Endothelial cell of umbilical vein (primary cell): ENCODE measurements around the gene MKNK1. TPM values are rescaled to one million over a fixed set of nuclear protein-coding genes. Genes with fewer than 3 reads are reported as not detected.

Experiments used
- BruUV-seq: library from RNA; stranded (reverse); fragments of 400-500 nt; replicated peaks from 2 replicates; lab custom pipeline; 2021; lab: Mats Ljungman, UMichigan
- CTCF ChIA-PET: fragments of 300-600, 350-600 bp; sonication (Branson Sonifier 250); formaldehyde crosslinking; loops from one replicate; lab custom pipeline; 2021; ENCODE audit warnings: antibody characterized with exemption, inconsistent platforms; lab: Charles Lee
- POLR2A ChIA-PET: fragments of 300-600, 350-600 bp; sonication (Branson Sonifier 250); formaldehyde crosslinking; loops from one replicate; lab custom pipeline; 2021; ENCODE audit warnings: antibody characterized with exemption, inconsistent platforms; lab: Charles Lee
- DNase-seq: peaks from one replicate; pipeline ENCODE4 v3.0.0-alpha.2; 2011; ENCODE audit warnings: low read depth, low spot score
- FAIRE-seq: peaks from 2 replicates; lab custom pipeline; 2011; peaks lifted over from hg19 to GRCh38; lab: Jason Lieb, UNC
- H2AFZ ChIP-seq: 2 replicates; pipeline ENCODE4 v1.6.0; 2012; ENCODE audit warnings: low read depth, low read length, control low read depth, inconsistent platforms
- H3K27ac ChIP-seq: 2 replicates; pipeline ENCODE4 v1.5.1; 2011; ENCODE audit warnings: low read depth, mild to moderate bottlenecking, control low read depth, low read length, moderate library complexity; ENCODE audit not compliant: insufficient read depth
- H3K27me3 ChIP-seq, 2 experiments: 2 replicates each; pipeline versions ENCODE4 v1.6.0 to v1.6.1; 2011; ENCODE audit warnings: low read length in 2 of 2, mixed read lengths in 1 of 2; ENCODE audit not compliant: control insufficient read depth in 2 of 2, insufficient read depth in 2 of 2
- H3K36me3 ChIP-seq, 2 experiments: 2 replicates in 1 of 2; 3 replicates in 1 of 2; pipeline ENCODE4 v1.5.1; 2011; ENCODE audit warnings: low read length in 2 of 2, mild to moderate bottlenecking in 1 of 2, moderate library complexity in 1 of 2; ENCODE audit not compliant: control insufficient read depth in 2 of 2, insufficient read depth in 2 of 2; ENCODE audit errors: extremely low read depth in 1 of 2
- H3K4me1 ChIP-seq: 3 replicates; pipeline ENCODE4 v1.5.1; 2011; ENCODE audit warnings: mild to moderate bottlenecking, low read length; ENCODE audit not compliant: control insufficient read depth, insufficient read depth; ENCODE audit errors: extremely low read depth
- H3K4me2 ChIP-seq: 2 replicates; pipeline ENCODE4 v1.6.1; 2011; ENCODE audit warnings: low read length, control low read depth, mixed read lengths; ENCODE audit not compliant: insufficient read depth
- H3K4me3 ChIP-seq, 3 experiments: fragments of 200-600 bp in 1 of 3; sonication (generic), shearing (Covaris generic) in 1 of 3; replicated peaks in 1 of 3; 2 replicates each; pipeline ENCODE4 v1.5.1; 2011 to 2016; ENCODE audit warnings: control low read depth in 3 of 3, low read length in 3 of 3, mild to moderate bottlenecking in 2 of 3, inconsistent platforms in 1 of 3, low read depth in 1 of 3, moderate library complexity in 1 of 3; ENCODE audit not compliant: insufficient read depth in 1 of 3
- H3K79me2 ChIP-seq: 2 replicates; pipeline ENCODE4 v1.6.0; 2012; ENCODE audit warnings: low read length, inconsistent platforms; ENCODE audit not compliant: control insufficient read depth, insufficient read depth
- H3K9ac ChIP-seq: replicated peaks from 2 replicates; pipeline ENCODE3; 2011; ENCODE audit warnings: low read length, control low read depth; ENCODE audit not compliant: insufficient read depth; ENCODE audit errors: extremely low read depth
- H3K9me1 ChIP-seq: replicated peaks from 3 replicates; pipeline ENCODE4 v1.6.0; 2011; ENCODE audit warnings: mild to moderate bottlenecking, low read length; ENCODE audit not compliant: control insufficient read depth, insufficient read depth; ENCODE audit errors: extremely low read depth
- H3K9me3 ChIP-seq: replicated peaks from 2 replicates; pipeline ENCODE4 v1.5.1; 2012; ENCODE audit warnings: low read length, inconsistent platforms; ENCODE audit not compliant: control insufficient read depth, insufficient read depth
- H4K20me1 ChIP-seq: replicated peaks from 2 replicates; pipeline ENCODE3; 2011; ENCODE audit warnings: mild to moderate bottlenecking, low read length; ENCODE audit not compliant: control insufficient read depth, insufficient read depth; ENCODE audit errors: extremely low read depth
- EZH2 ChIP-seq: IDR thresholded peaks from 2 replicates; pipeline ENCODE4 v1.6.1; 2012; ENCODE audit warnings: borderline replicate concordance, low read depth, mild to moderate bottlenecking, moderate library complexity, low read length, inconsistent platforms; ENCODE audit not compliant: severe bottlenecking
- FOS ChIP-seq: IDR thresholded peaks from 2 replicates; pipeline ENCODE4 v1.6.1; 2011; ENCODE audit warnings: mild to moderate bottlenecking, low read length, moderate library complexity, borderline replicate concordance; ENCODE audit not compliant: insufficient read depth
- GATA2 ChIP-seq: IDR thresholded peaks from 2 replicates; pipeline ENCODE4 v1.7.0; 2011; ENCODE audit warnings: low read depth, mild to moderate bottlenecking, moderate library complexity, mixed read lengths, low read length; ENCODE audit not compliant: insufficient read length, insufficient read depth
- JUN ChIP-seq: IDR thresholded peaks from 2 replicates; pipeline ENCODE4 v1.6.1; 2011; ENCODE audit warnings: borderline replicate concordance, low read depth; ENCODE audit not compliant: insufficient read length, insufficient read depth
- MYC ChIP-seq: IDR thresholded peaks from one replicate; pipeline ENCODE4 v1.6.1; 2011; ENCODE audit warnings: mild to moderate bottlenecking, low read depth, low read length
- POLR2A ChIP-seq: IDR thresholded peaks from 2 replicates; pipeline ENCODE4 v1.6.1; 2012; ENCODE audit warnings: low read depth, mild to moderate bottlenecking, control low read depth, low read length
- POLR2AphosphoS5 ChIP-seq: IDR thresholded peaks from 2 replicates; pipeline ENCODE4 v1.6.1; 2012; ENCODE audit warnings: low read depth, mild to moderate bottlenecking, control low read depth, low read length, moderate library complexity; ENCODE audit not compliant: insufficient read depth
- dilution Hi-C: fragments of 300-500 bp; cut with MboI; formaldehyde crosslinking; loops from one replicate; pipeline ENCODE4 v1.15.0; 2019; ENCODE audit warnings: low sequenced_read_pairs; ENCODE audit not compliant: extremely low pct_ligation_motif_present
- intact Hi-C: fragments of 100-400 bp; cut with micrococcal nuclease; formaldehyde crosslinking; loops from one replicate; pipeline ENCODE4 v1.10.0; 2022
- polyA plus RNA-seq, 4 experiments: library from polyadenylated mRNA; depleted of rRNA in 3 of 4; stranded (reverse) in 3 of 4; unstranded in 1 of 4; fragments of >200 nt; gene quantifications; 2 replicates each; pipeline versions ENCODE4 v1.2.1 to v1.2.3, GENCODE V29; 2011 to 2012; ENCODE audit warnings: missing spikeins in 1 of 4
- total RNA-seq: library from RNA; stranded (reverse); gene quantifications from 2 replicates; pipeline ENCODE4 v1.2.3, GENCODE V29; 2021
- TF ChIP-seq, protein P1 (sequence below), 2 donors: IDR thresholded peaks; 1 replicate in 1 of 2; 2 replicates in 1 of 2; pipeline ENCODE4 v1.5.1; 2011; ENCODE audit warnings: low read length in 2 of 2, mild to moderate bottlenecking in 2 of 2, moderate library complexity in 2 of 2, control low read depth in 1 of 2, inconsistent platforms in 1 of 2, low read depth in 1 of 2; ENCODE audit not compliant: insufficient read depth in 1 of 2; ENCODE audit errors: extremely low read depth in 1 of 2
- TF ChIP-seq, protein P2 (sequence below): IDR thresholded peaks from 2 replicates; pipeline ENCODE4 v1.6.1; 2011; ENCODE audit not compliant: insufficient read depth, insufficient read length

MKNK1 gene
- total and polyA plus RNA-seq, 2 donors (not counting 3 experiments of a cell fraction or from before 2014, with no cell fraction given), result 32.9 to 42.6 TPM

GRCh38 chr1:46517010-46517600 lies 87.0 kb downstream of the MKNK1 start:
- TF ChIP-seq POLR2A (no peak), POLR2AphosphoS5 (no peak), FOS (no peak), GATA2 (no peak), JUN (no peak), EZH2 (no peak), MYC (no peak)
- TF ChIP-seq, protein P1, sequence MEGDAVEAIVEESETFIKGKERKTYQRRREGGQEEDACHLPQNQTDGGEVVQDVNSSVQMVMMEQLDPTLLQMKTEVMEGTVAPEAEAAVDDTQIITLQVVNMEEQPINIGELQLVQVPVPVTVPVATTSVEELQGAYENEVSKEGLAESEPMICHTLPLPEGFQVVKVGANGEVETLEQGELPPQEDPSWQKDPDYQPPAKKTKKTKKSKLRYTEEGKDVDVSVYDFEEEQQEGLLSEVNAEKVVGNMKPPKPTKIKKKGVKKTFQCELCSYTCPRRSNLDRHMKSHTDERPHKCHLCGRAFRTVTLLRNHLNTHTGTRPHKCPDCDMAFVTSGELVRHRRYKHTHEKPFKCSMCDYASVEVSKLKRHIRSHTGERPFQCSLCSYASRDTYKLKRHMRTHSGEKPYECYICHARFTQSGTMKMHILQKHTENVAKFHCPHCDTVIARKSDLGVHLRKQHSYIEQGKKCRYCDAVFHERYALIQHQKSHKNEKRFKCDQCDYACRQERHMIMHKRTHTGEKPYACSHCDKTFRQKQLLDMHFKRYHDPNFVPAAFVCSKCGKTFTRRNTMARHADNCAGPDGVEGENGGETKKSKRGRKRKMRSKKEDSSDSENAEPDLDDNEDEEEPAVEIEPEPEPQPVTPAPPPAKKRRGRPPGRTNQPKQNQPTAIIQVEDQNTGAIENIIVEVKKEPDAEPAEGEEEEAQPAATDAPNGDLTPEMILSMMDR (IDR thresholded peaks at IDR 0.05; ENCODE audit: extremely low read depth in 1 of 2, insufficient read depth in 1 of 2, low read depth in 1 of 2, low read length in 2 of 2), result no peak
- TF ChIP-seq, protein P2, sequence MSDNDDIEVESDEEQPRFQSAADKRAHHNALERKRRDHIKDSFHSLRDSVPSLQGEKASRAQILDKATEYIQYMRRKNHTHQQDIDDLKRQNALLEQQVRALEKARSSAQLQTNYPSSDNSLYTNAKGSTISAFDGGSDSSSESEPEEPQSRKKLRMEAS, result no peak
- Histone ChIP-seq H3K4me2 (no peak overlapping the region), H3K27me3 (peaks cover 24 to 39% of the 10 kb centered on the region in 2 experiments), H3K27ac (no peak overlapping the region), H3K9me3 (no peaks in the 10 kb centered on the region), H3K36me3 (no peaks in the 10 kb centered on the region), H3K79me2 (no peaks in the 10 kb centered on the region), H3K9ac (no peak overlapping the region), H2AFZ (no peak overlapping the region), H3K4me1 (no peaks in the 10 kb centered on the region), H4K20me1 (no peaks in the 10 kb centered on the region), H3K9me1 (no peaks in the 10 kb centered on the region), H3K4me3 (no peak overlapping the region)
- POLR2A ChIA-PET, result no interaction called here
- DNase-seq (no peak), FAIRE-seq (no peak)
- intact Hi-C loops (no loop called here), dilution Hi-C loops (no loop called here)
- BruUV-seq, result no TSS peak
- CTCF ChIA-PET, result no interaction called here
